Sigmoid colon (tissue), 4 donors: ENCODE results near the gene MACROD2.

ENCODE experiments used
- CTCF ChIP-seq, 4 experiments: fragments of 450-650 bp in 3 of 4; fragments of 200-600 bp in 1 of 4; IDR thresholded peaks; one replicate each; pipeline ENCODE4 v1.5.1; 2016 to 2019; ENCODE audit warnings: antibody characterized with exemption in 4 of 4, mild to moderate bottlenecking in 3 of 4, moderate library complexity in 2 of 4
- EP300 ChIP-seq, 4 donors: sonication (generic); formaldehyde crosslinking; IDR thresholded peaks; one replicate each; pipeline ENCODE4 v1.6.1; 2017; ENCODE audit warnings: antibody characterized with exemption in 4 of 4
- POLR2A ChIP-seq, 2 donors: fragments of 450-650 bp; IDR thresholded peaks; one replicate each; pipeline ENCODE4 v1.6.1; 2016; ENCODE audit warnings: antibody characterized with exemption in 2 of 2, mild to moderate bottlenecking in 2 of 2, moderate library complexity in 2 of 2

- TF ChIP-seq POLR2A (IDR thresholded peaks at IDR 0.05) (no peak), CTCF (IDR thresholded peaks at IDR 0.05) (no peak), EP300 (IDR thresholded peaks at IDR 0.05) (no peak)
These were observed 1184.5 kb downstream of the MACROD2 start for GRCh38 chr20:15179781-15180180.
